ENCODE results near the gene IDH2.

Gene IDH2

DNA sequence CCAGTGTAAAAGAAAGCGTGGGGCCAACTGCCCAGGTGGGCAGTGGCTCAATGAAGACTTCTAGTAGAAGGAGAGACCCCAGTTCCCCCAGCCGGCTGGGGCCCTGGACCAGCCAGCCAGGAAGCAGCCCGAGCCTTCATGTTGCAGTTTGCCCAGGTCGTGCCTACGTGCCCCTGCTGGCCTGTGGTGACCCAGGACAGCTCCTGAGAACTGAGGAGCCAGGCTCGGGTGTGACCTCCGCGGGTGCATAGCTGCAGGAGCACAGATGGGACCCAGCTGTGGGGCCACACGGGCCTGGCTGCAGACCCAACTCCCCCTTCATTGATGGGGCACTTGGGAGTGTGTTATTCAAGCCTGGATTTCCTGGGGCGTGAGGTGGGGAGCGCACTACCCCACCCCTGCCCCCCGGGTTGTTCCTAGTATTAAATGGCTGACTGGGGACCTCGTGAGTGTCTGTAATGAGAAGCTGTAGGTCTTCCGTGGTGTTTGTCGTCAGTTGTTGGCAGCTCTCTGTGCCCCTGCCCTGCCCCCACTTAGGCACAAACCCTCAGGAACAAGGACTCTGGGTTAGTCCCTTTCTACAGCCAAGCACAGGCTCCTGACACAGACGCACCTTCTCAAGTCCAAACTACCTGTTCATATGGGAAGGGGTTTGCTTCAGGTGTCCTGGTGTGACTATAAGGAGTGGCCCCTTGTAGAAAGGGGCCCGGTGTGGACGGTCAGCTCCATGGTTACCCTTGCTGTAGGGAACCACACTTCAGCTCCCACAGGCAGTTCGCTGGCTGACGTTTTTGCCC, 39.1 kb downstream of the IDH2 start:
- DNase-seq (ENCODE audit: low read depth): no peak

DNA sequence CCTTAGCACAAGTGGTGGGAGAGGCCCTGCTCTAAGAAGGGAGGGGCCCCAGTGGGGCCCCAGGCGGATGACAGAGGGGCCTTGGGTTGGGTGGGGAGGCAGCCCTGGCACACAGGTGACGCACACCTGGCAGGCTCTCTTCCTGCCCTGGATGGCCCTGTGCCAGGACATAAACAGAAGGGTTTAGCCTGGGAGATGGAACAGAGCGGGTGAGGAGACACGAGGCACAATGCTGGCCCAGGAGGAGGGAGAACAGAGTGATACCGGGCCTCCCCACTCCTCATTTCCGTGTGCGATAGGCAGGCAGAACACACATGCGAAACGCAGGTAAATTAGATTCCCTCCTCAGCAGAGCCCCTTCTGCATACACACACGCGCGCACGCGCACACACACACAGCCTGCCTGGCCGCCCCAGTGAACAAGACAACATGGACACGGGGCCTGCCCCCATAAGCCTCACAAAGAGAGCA, 39.8 kb downstream of the IDH2 start:
- DNase-seq (ENCODE audit: low read depth): no peak

DNA sequence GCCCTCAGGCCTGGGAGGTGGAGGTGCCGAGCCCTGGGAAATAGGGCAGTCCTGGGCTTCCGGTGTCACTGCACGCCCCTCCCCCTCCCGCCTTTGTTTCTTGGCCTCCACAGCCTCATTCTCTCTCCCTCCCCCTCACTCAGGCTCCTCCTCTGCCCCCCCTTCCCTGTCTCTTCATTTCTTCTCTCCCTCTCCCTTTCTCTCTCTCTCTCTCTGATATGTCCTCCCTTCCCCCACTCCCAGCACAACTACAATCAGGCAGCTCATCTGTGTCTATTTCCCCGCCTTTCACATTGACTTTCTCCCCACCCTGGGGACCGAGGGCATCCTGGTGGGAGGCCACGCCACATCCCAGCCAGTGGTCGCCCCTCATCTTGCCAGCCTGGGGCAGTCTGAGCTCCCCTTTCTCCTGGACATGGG, 40.2 kb downstream of the IDH2 start:
- no peak for DNase-seq (ENCODE audit: low read depth)

DNA sequence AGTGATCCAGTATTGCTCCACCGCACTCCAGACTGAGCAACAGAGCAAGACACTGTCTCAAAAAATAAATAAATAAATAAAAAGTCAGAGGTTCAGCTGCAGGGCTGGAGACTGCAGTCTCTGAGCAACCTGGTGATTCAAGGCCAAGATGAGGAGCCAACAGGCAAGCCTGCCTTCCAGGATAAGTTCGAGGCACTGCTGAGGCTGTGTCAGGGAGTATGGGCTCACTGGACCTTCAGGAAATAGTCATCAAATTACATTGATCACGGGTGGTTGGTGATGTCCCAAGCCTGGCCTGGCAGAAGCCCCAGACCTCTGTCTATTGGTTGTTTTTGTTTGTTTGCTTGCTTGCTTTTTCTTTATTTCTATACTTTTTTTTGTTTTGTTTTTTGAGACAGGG, 41.5 kb downstream of the IDH2 start:
- no peak for DNase-seq (ENCODE audit: low read depth)

DNA sequence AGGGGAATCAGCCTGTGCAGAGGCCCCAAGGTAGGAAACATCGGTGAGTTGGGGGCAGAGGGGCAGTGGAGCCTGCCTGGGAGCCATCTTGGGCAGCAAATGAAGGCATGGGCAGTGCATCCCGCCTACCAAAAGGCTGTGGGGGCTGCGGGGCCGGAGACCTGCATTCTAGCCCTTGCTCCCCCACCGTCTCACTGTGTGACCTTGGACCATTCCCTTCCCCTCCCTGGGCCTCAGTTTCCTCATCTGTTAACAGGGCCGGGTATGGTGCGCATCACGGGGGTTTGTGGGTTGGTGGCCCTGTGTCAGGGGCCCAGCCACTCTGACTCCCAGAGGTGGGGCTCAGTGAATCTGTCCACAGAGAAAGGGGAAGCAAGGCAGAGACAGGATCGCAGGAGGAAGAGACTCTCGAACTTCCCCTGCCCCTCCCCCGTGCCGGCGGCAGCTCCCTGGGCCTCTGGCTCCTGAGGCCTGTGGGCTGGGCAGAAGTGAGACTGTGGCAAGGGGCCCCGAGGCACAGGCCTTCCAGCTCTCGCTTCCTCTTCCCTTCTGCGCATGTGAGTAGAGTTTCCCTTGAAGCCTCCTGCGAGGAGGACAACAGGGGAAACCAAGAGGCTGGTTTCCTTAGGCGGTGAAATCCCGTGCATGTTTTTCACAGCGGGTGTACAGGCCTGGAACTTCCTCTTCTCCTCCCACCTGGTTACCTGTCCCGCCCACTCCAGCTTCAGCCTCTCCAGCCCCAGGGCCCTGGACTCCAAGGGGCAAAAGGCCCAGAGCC, 42.9 kb downstream of the IDH2 start:
- DNase-seq (ENCODE audit: low read depth): no peak

DNA sequence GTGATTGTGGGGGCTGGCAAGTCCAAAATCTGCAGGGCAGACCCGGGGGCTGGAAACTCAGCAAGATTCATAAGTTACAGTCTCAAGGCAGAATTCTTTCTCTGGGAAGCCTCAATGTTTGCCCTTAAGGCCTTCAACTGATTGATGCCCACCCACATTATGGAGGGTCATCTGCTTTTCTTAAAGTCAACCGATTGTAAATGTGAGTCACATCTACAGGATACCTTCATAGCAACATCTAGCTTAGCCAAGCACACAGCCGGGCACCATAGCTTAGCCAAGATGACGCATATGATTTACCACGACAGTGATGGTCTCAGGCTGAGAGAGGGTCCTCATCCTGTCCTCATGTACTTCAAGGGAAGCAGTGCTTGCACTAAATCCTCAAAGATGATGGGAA, 43.5 kb downstream of the IDH2 start:
- DNase-seq (ENCODE audit: low read depth): no peak

DNA sequence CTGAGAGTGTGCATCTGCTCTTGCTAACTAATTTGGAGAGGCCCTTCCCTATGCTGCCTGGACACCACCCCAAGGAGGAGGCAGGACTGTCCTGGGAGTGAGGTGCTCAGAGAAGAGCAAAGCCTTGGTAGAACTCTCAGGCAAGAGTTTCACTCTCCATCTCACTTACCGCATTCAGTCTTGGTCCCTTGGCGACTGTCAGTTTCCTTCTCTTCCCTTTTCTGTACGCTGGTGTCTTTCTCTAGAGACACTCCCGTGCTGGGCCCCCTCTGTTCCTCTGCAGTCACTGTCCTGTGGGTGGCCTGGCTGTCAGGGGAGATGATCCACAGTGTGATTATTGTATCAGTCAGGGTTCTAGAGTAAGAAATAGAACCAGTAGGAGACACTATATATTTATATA, 44.0 kb downstream of the IDH2 start:
- DNase-seq (ENCODE audit: low read depth): no peak

DNA sequence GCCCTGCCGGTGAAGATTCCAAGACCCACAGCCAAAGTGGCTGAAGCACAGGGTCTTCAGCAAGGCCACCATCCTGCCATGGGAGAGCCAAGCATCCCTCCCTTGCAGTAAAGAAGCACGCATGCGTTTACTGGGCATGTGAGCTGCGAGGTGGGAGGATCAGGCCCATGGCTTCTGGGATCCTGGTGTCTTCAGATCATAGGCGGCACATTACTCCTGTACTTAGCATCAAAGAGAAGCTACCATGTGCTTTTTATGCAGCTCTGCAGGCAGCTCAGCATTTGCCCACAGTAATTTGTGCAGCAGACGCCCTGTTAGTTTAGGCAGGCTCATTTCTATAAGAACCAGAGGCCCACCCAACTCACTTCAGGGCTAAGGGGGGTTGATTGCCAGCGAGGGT, 45.7 kb downstream of the IDH2 start:
- no peak for DNase-seq (ENCODE audit: low read depth)

DNA sequence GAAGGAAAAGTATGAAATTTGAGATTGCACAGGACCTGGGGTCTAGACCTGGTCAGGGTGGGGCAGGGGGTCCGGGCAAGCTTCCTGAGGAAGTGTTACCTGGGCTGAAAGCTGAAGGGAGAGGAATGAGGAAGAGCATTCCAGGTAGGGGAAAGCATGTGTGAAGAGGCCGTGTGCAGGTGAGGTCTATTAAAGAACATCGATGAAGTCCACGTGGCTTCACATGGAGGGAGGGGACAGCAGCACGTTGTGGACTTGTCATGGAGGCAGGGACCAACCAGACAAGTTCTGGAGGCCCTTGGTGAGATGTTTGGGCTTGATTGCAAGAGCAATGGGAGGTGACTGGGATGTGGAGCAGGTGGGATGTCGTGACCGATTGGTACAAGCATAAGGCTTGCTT, 47.1 kb downstream of the IDH2 start:
- no peak for DNase-seq (ENCODE audit: low read depth)

DNA sequence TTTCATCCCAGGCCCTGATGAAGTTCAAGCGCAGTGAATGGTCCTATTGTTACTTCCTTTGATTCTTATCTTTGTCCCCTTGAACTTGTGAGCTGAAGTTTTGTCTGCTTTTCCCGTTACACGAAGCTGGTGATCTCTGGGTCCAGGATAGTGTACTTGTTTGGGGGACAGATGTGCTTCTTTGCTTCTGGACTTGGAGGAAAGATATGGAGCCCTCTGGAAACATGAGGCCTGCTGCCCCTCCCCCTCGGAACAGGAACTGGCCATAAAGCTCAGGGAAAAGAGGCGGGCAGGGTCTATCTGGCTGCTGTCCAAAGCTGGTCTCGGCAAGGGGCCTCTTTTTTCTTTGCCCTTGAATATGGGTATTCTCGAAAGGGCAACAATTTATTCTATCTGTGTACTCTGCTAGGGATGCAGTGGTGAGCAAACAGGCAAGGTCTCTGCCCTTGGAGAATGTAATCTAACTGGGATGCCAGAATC, 47.6 kb downstream of the IDH2 start:
- no peak for DNase-seq (ENCODE audit: low read depth)

DNA sequence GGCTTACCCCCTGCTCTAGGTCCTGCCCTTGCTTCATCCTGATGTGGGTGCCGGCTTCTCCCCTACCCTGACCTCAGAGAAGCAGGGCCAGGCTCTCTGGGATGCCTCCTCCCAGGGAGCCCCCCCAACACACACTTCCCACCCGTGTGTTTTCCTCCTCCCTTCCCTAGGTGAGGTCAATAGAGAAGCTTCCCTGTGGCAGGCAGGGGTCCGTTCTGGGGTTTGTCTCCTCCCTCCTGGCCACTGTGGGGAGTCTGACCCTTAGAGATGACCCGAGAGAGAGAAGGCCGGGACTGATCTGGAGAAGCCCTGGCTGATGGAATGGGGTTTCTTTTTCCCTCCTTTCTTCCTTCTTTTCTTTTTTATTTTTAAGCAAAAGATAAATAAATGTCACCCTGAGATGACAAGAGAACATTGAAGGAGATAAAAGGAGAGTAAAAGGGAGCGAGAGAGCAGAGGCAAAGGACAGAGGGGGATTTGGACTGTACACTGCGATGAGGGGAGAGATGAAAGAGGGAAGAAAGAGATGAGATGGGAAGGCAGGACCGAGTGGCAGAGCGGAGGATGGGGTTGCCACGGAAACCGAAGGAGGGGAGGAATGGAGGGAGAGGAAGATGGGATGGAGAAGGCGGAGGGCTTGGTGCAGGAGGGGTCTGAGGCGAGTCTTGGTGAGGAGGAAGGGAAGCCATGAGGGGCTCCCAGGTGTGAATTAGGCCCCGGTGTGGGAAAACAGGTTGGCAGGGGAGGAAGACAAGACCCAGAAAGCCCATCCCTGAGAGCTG, 48.4 kb downstream of the IDH2 start:
- no peak for DNase-seq (ENCODE audit: low read depth)

DNA sequence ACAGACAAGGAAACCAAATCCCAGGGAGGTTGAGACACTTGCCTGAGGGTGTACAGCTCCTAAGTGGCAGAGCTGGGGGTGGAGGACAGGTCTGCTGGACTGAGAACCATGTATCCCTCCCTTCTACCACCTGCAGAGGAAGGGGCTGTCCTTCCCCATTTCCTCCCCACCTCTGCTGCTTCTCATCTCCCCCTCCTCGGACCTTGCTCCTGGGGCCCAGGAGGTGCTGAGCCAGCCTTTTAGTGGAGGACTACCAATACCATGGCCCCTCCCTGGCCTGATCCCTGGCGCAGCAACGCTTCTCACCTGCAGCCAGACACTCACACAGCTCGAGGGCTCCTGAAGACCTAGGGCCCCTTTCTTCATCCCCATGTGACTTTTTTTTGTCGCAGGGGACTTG, 50.4 kb downstream of the IDH2 start:
- no peak for DNase-seq (ENCODE audit: low read depth)

DNA sequence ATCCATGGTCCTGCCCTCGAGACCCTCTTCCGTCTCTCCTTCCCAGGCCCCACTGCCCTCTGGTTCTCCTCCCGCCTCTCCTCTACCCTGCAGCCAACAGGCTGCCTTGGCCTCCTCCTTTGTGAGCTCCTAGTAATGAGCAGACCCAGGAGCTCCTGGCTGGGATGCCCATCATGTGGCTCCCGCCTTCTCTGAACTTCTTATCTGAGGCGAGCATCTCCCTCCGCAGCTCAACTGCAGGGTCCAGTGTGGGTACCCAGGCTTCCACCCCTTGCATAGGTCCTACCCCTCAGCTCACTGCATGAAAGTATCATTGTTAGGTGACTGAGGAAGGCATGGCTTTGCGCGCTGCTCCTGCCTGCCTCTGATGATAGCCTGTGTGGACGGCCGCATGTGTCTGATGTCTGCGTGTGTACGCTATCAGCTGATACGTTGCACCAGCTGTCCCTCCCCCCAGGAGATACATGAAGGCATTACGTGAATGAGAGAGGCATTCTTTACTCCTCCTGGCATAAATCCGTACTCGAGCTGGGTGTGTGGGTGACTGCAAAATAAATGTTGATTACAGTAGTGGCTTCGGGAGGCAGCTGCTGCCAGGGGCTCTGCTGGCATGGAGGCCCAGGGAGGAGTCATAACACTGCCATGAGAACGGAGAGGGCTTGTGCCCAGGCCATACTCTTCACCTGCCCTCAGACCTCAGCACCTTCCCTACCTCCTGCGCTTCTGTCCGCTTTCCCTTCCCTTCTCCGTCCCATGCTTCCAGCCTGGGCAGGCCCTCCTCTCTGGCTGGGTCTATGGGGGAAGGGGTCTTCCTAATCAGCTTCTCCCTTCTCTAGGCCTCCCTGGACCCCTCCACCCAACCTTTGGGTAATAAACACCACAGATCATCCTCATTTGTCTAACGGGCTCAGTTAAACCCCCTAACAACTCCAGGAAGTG, 52.3 kb downstream of the IDH2 start:
- no peak for DNase-seq (ENCODE audit: low read depth)

DNA sequence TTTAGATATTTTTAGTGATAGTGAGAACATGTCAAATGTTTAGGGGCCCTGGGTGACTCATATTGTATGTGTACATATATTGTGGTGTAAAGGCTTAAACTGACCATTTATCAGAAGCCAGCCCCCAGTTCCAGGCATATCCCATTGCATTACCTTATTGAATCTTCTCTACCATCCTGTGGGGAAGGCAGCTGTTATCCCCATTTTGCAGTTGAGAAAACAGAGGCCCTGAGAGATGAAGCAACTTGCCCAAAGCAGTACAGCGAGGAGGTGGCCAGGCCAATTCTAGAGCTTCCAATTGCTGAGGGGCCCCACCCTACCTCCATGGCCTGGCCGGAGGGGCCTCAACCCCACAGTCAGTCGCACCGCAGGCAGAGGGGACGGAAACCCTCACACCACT, 53.2 kb downstream of the IDH2 start:
- no peak for DNase-seq (ENCODE audit: low read depth)

DNA sequence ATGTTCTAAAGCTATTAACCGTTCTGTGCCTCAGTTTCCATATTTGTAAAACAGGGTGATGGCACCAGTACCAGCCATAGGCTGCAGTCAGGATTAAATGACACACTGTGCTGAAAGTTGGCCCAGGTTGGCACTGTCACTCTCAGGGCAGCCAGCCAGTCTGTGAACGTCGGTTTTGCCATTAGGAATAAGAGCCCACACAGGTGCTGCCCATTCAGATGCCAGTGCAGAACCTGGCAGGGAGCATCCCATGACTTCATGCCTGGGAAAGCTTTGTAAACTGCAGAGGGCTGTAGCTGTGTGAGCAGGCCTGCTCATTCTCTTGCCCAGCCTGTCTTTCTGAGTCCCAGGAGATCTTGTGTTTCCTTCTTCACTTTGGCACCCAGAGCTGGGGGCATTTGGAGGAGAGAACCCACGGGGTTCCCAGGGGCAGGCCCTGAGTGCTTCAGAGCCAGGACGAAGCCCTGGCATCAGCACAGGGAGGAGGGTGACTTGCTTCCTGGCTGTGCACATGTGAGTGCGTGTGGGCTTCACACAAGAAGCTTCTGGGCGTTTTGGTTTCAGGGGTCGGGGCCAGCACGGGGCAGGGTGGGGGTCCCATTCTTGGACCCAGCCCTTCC, 54.2 kb downstream of the IDH2 start:
- DNase-seq (ENCODE audit: low read depth): no peak

DNA sequence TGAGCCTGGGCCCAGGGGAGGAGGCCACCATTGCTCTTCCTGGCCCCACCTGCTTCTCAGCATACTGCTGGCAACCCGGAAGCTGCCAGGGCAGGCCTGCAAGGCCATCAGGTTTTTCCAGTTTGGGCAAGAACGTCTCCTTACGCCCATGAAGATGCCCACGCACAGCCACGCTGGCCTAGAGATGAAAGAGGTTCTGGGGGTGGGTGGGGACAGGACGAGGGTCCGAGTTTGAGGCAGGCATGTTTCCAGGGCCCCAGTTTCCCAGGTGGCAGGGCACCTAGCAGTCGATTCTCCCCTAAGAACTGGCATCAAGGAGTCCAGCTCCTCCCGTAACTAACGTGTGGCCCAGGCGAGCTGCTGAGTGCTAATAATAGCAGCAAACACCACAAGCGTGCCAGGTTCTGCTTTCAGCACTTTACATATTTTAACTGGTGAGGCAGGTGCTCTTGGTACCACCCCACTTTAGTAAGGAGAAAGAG, 55.3 kb downstream of the IDH2 start:
- no peak for DNase-seq (ENCODE audit: low read depth)

DNA sequence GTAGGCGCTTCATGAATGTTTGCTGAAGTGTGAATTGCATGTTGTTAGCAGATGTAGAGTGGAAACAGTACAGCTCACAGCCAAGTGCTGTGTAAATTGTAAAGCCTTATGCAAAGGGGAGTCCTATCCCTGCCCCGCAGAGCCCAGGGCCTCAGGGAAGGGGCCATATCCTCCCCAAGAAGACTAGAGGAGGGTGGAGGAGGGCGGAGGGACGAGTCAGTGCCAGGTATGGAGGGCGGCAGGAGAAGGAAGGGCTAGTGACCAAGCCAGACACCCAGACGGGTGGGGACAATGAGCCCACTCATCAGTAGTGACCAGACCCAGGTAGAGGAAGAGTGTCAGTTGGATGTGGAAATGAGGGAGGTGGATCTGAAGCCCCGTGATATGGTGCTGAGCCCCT, 56.0 kb downstream of the IDH2 start:
- no peak for DNase-seq (ENCODE audit: low read depth)

DNA sequence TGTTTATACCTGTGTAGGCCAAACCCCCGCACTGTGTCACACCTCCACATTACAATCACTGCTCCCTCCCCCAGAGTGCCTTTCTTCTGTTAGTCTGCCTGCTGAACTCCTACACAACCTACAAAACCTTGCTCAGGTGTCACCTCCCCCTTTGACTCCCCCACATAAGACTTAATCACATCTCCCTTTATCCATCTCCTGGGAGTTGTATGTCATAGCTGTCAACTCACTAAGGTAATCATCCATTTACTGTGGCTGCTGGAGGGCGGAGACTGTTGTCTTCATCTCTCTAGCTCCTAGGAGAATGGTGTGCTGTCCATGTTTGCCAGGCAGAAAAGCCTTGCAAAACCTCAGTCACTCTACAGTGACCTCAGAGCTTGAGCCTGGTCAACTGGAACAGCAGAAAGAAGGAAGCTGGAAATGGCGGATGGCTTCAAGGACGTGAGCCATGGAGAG, 57.3 kb downstream of the IDH2 start:
- no peak for DNase-seq (ENCODE audit: low read depth)

DNA sequence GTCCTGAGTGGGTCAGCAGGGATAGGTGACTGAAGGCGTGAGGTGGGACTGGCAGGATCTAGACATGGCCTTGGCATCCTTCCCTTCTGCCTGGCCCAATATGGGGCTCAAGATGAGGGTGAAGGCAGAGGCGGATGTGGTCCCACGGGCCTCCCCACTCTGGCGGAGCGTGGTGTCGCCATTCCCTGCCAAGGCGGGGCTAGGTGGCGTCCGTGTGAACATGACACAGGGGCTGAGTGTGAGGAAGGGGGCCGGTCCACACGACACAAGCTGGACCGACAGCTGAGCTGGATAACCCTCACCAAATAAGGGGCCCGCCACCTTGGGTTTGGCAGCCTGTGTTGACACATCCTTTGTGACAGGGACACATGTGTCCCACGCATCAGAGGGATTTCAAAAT, 58.1 kb downstream of the IDH2 start:
- DNase-seq (ENCODE audit: low read depth): no peak

DNA sequence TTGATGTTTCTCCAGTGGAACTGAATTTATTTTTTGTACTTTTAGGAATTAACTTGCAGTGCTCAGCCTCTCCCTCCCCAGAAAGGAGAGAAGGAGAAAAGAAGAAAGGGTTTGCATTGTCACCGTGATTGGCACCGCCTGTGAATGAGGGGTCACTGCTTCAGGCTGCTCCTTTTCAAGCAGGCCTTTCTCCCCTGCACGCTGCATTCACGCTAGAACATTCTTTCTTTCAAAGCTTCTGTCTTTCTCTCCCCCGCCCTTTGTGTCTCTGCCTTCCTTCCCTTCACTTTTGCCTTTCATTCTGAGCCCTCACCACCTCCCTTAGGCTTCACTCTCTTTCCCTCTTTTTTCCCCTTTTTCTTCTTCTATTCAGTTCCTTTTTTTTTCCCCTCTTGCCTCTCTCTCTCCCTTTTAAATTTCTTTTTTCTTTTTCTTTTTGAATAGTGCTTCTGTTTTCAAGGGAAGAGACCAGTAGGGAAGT, 58.7 kb downstream of the IDH2 start:
- no peak for DNase-seq (ENCODE audit: low read depth)

Data from non-pigmented ciliary epithelial cell (primary cell).